ENCODE results near the gene PAX6. TPM values are rescaled to one million over a fixed set of nuclear protein-coding genes. Genes with fewer than 3 reads are reported as not detected.

PAX6 gene
- polyA plus RNA-seq, 1 of the 3 experiments (the other 2 are of a cell fraction) = not detected

- TF ChIP-seq PBX3 (IDR thresholded peaks at IDR 0.05) = no peak
- no peak for TF ChIP-seq REST (IDR thresholded peaks at IDR 0.05; ENCODE audit: low read depth, low read length)
- TF ChIP-seq POLR2AphosphoS5 (IDR thresholded peaks at IDR 0.05; ENCODE audit: low read depth, low read length) = no peak
- TF ChIP-seq TAF1 (IDR thresholded peaks at IDR 0.05; ENCODE audit: borderline replicate concordance, low read depth, low read length) = no peak
- TF ChIP-seq JUND (IDR thresholded peaks at IDR 0.05) = no peak
- TF ChIP-seq CHD2 (IDR thresholded peaks at IDR 0.05; ENCODE audit: low read length, partially characterized antibody) = no peak
- no peak for TF ChIP-seq FOSL2 (IDR thresholded peaks at IDR 0.05; ENCODE audit: borderline replicate concordance, low read depth)
These were observed 34.2 kb upstream of the PAX6 start (continued) for GRCh38 chr11:31845331-31845730.

DNA sequence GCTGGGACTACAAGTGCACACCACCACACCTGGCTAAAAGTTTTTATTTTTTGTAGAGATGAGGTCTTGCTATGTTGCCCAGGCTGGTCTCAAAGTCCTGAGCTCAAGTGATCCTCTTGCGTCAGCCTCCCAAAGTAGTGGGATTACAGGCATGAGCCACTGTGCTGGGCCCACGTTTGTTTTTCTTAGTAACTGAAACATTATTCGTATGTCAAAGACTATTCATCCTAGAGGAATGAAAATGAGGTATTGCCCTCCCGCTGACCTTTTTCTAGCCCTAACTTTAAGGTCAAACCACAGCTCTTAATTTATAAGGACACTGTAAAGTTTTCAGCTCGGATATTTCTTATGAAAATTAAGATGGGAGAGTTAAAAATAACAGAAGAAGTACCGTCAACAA lies 33.2 kb upstream of the PAX6 start:
- no peaks in the 10 kb centered on the region for H3K79me2 ChIP-seq (ENCODE audit: insufficient read depth)
- no peaks in the 10 kb centered on the region for H4K20me1 ChIP-seq (ENCODE audit: insufficient read depth)
- H3K27ac ChIP-seq (ENCODE audit: low read depth in 2 of 2, low read length in 1 of 2) = no peak overlapping the region
- no peak overlapping the region for H3K4me3 ChIP-seq (ENCODE audit: low read depth in 2 of 2, low read length in 1 of 2)
- H3K4me2 ChIP-seq = no peak overlapping the region
- DNase-seq = no peak
- TF ChIP-seq SMC3 (IDR thresholded peaks at IDR 0.05; ENCODE audit: low read depth, low read length) (no peak), EP300 (IDR thresholded peaks at IDR 0.05; ENCODE audit: borderline replicate concordance in 1 of 2, low read depth in 1 of 2, low read length in 1 of 2) (no peak), GATA2 (CRISPR knock-in tag; IDR thresholded peaks at IDR 0.05) (no peak), RCOR1 (IDR thresholded peaks at IDR 0.05; ENCODE audit: low read length) (no peak), USF2 (IDR thresholded peaks at IDR 0.05; ENCODE audit: borderline replicate concordance, low read depth, low read length) (no peak), POLR2AphosphoS5 (IDR thresholded peaks at IDR 0.05; ENCODE audit: low read depth, low read length) (no peak), REST (IDR thresholded peaks at IDR 0.05; ENCODE audit: low read depth, low read length) (no peak), ZBTB33 (IDR thresholded peaks at IDR 0.05; ENCODE audit: borderline replicate concordance, low read depth) (no peak), TCF12 (IDR thresholded peaks at IDR 0.05) (no peak), CHD2 (IDR thresholded peaks at IDR 0.05; ENCODE audit: low read length, partially characterized antibody) (no peak), ELF1 (IDR thresholded peaks at IDR 0.05) (no peak), JUND (IDR thresholded peaks at IDR 0.05) (no peak), FOXM1 (IDR thresholded peaks at IDR 0.05; ENCODE audit: low read depth) (no peak), NFIC (IDR thresholded peaks at IDR 0.05; ENCODE audit: borderline replicate concordance) (no peak), FOSL2 (IDR thresholded peaks at IDR 0.05; ENCODE audit: borderline replicate concordance, low read depth) (no peak)
- TF ChIP-seq, protein P1, sequence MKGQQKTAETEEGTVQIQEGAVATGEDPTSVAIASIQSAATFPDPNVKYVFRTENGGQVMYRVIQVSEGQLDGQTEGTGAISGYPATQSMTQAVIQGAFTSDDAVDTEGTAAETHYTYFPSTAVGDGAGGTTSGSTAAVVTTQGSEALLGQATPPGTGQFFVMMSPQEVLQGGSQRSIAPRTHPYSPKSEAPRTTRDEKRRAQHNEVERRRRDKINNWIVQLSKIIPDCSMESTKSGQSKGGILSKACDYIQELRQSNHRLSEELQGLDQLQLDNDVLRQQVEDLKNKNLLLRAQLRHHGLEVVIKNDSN (IDR thresholded peaks at IDR 0.05; ENCODE audit: borderline replicate concordance, low read depth) = no peak
- TF ChIP-seq, protein P2, sequence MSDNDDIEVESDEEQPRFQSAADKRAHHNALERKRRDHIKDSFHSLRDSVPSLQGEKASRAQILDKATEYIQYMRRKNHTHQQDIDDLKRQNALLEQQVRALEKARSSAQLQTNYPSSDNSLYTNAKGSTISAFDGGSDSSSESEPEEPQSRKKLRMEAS (IDR thresholded peaks at IDR 0.05; ENCODE audit: low read depth) = no peak
- no peaks in the 10 kb centered on the region for H3K9me3 ChIP-seq
- no peaks in the 10 kb centered on the region for H3K9me2 ChIP-seq
- POLR2A ChIA-PET = no interaction called here
- CTCF ChIA-PET = interaction anchor here (0.7 to 1.4 kb wide), 2 partner anchors 26 to 1597 kb away, joined by 3 to 4 read pairs; no protein-coding TSS in a partner anchor
- WGBS (ENCODE audit: low lambda C conversion rate) = 22% methylated on average over 6 of the region's 6 CpGs
- H3K9ac ChIP-seq = no peak overlapping the region
- peaks cover 47% of the 10 kb centered on the region; the same call in 1 of the 2 replicates for H3K27me3 ChIP-seq (ENCODE audit: insufficient read depth)
- no peak overlapping the region for H2AFZ ChIP-seq (ENCODE audit: low read depth)
- no peaks in the 10 kb centered on the region for H3K36me3 ChIP-seq (replicated peaks in 1 of 2; ENCODE audit: control insufficient read depth in 1 of 2, insufficient read depth in 2 of 2, low read length in 1 of 2)
- H3F3A ChIP-seq (replicated peaks; ENCODE audit: insufficient read depth) = no peaks in the 10 kb centered on the region
- H3K4me1 ChIP-seq (ENCODE audit: control insufficient read depth in 1 of 2, insufficient read depth in 2 of 2, low read depth in 1 of 2, low read length in 1 of 2) = no peaks in the 10 kb centered on the region
